Measurements from ENCODE around the gene IFIT2.
"Not testable (repeated sequence)": the region's sequence is repeated elsewhere in the genome, so short reads cannot be mapped to it uniquely, and the experiment has no call there.

IFIT2 gene

GRCh38 chr10:89281606-89282395 lies 20.0 kb upstream of the IFIT2 start:
- DNase-seq (ENCODE audit: insufficient read length) = no peak
- no peak for FAIRE-seq
- TF ChIP-seq POLR2AphosphoS5 (IDR thresholded peaks at IDR 0.05; ENCODE audit: low read depth, low read length) = no peak
- no peak for TF ChIP-seq TAF1 (IDR thresholded peaks at IDR 0.05; ENCODE audit: borderline replicate concordance, low read depth, low read length)
- no peak for TF ChIP-seq POLR2A (IDR thresholded peaks at IDR 0.05; ENCODE audit: low read depth, low read length)

DNA sequence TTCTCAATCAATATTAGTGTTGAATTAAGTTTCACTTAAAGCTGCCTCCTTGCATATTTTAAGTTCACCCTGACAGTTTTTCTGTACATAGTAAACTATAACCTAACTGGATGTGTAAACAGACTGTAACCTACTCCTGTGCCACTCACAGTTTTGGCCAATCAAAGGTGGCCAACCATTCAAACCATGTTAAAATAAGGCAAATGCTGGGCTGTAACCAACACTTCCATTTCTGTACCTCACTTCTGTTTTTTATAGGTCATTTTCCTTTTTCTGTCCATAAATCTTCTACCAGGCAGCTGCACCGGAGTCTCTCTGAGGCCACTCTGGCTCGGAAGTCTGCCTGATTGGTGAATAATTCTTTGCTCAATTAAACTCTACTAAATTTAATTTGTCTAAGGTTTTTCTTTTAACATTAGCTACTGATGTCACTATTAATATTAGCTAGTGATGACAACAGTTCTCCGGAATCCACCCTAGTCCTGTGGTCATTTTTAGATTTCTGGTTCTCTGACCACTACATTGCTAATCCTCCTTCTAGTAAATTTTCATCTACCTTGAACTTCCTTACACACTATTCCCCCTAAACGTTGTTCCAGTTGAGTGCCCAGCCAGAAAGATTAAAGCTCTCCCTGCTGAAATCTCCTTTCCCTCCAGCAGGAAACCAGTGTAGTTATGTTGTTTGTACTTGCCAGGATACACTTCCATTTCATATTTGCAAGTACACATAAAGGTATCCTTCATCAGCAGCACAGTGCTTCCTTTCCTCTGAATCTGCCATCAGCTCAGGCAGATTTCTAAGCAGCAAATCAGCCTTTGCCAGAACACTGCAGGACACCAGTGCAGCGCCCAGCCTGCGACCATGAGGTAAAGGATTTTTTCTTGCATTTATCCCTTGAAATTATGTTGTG lies 18.6 kb upstream of the IFIT2 start:
- no peak for FAIRE-seq
- no peak for DNase-seq (ENCODE audit: insufficient read length)
- no peak for TF ChIP-seq TAF1 (IDR thresholded peaks at IDR 0.05; ENCODE audit: borderline replicate concordance, low read depth, low read length)
- TF ChIP-seq POLR2A (IDR thresholded peaks at IDR 0.05; ENCODE audit: low read depth, low read length) = no peak
- TF ChIP-seq POLR2AphosphoS5 (IDR thresholded peaks at IDR 0.05; ENCODE audit: low read depth, low read length) = no peak

GRCh38 chr10:89283936-89284475 lies 17.8 kb upstream of the IFIT2 start:
- FAIRE-seq = no peak
- no peak for TF ChIP-seq POLR2AphosphoS5 (IDR thresholded peaks at IDR 0.05; ENCODE audit: low read depth, low read length)
- TF ChIP-seq POLR2A (IDR thresholded peaks at IDR 0.05; ENCODE audit: low read depth, low read length) = no peak
- no peak for TF ChIP-seq TAF1 (IDR thresholded peaks at IDR 0.05; ENCODE audit: borderline replicate concordance, low read depth, low read length)

DNA sequence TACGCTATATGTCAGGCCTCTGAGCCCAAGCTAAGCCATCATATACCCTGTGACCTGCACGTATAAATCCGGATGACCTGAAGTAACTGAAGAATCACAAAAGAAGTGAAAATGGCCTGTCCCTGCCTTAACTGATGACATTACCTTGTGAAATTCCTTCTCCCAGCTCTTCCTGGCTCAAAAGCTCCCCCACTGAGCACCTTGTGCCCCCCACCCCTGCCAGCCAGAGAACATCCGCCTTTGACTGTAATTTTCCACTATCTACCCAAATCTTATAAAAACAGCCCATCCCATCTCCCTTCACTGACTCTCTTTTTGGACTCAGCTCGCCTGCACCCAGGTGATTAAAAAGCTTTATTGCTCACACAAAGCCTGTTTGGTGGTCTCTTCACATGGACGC lies 17.1 kb upstream of the IFIT2 start:
- not testable (repeated sequence) for DNase-seq (ENCODE audit: insufficient read length); FAIRE-seq

More at GRCh38 chr10:89283936-89284475, 17.8 kb upstream of the IFIT2 start:
- no peak for DNase-seq (ENCODE audit: insufficient read length)

DNA sequence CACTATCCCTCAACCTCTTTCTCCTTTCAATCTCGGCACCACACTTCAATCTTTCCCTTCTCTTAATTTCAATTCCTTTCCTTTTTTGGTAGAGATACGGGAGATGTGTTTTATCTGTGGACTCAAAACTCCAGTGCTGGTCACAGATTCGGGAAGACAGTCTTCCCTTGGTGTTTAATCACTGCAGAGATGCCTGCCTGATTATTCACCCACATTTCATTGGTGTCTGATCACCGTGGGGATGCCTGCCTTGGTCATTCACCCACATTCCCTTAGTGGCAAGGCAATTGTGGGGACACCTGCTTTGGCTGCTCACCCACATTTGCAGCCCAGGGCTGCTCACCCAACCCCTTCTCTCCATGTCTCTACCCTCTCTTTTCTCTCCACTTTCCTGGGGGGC lies 16.5 kb upstream of the IFIT2 start:
- not testable (repeated sequence) for DNase-seq (ENCODE audit: insufficient read length); FAIRE-seq

DNA sequence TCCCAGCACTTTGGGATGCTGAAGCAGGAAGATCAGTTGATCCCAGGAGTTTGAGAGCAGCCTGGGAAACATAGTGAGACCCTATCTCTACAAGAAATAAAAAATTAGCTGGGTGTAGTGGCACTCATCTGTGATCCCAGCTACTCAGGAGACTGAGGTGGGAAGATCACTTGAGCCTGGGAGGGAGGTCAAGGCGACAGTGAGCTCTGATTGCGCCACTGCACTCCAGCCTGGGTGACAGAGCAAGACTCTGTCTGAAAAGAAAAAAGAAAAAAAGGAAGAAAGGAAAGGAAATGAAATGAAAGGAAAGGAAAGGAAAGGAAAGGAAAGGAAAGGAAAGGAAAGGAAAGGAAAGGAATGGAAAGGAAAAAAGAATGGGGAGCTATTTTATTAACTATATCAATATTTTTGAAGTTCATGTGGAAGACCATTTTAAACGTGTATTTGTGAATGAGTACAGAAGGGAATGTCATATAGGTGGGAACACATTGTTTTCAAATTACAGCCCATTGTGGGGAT lies 7.1 kb upstream of the IFIT2 start:
- DNase-seq (ENCODE audit: insufficient read length) (no peak), FAIRE-seq (no peak)
- no peak for TF ChIP-seq TAF1 (IDR thresholded peaks at IDR 0.05; ENCODE audit: borderline replicate concordance, low read depth, low read length)
- TF ChIP-seq POLR2AphosphoS5 (IDR thresholded peaks at IDR 0.05; ENCODE audit: low read depth, low read length) = no peak
- no peak for TF ChIP-seq POLR2A (IDR thresholded peaks at IDR 0.05; ENCODE audit: low read depth, low read length)

DNA sequence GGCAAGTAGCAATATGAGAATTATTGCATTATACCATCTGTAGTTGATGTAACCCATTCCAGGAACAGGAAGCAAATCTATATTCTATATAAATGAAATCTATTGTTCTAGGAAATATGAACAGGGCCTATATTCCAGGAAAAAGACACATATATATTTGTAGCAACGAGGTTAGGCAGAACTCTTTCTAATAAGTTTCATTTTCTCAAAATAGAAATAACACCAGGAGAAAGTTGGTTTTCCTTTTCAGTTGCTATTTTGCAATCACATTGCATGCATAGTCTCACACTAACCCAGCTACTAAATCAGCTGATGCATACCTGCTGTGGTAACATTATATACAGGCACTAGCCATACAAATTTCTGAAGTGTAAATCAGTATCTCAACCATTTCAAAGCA lies 6.2 kb upstream of the IFIT2 start:
- no peak for DNase-seq (ENCODE audit: insufficient read length)
- no peak for FAIRE-seq
- TF ChIP-seq TAF1 (IDR thresholded peaks at IDR 0.05; ENCODE audit: borderline replicate concordance, low read depth, low read length) = no peak
- TF ChIP-seq POLR2AphosphoS5 (IDR thresholded peaks at IDR 0.05; ENCODE audit: low read depth, low read length) = no peak
- TF ChIP-seq POLR2A (IDR thresholded peaks at IDR 0.05; ENCODE audit: low read depth, low read length) = no peak

DNA sequence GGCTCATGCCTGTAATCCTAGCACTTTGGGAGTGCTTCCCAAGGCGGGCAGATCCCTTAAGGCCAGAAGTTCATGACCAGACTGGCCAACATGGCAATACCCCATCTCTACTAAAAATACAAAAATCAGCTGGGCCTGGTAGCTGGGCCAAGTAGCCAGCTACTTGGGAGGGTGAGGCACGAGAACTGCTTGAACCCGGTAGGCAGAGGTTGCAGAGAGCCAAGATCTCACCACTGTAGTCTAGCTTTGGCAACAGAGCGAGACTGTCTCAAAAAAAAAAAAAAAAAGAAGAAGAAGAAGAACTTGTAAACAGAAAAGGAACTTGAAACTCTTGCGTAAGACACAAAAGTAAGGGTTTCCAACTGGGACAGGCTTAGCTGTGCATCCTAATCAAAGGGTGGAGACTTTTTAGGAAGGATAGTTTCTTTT lies 5.6 kb upstream of the IFIT2 start:
- FAIRE-seq = no peak
- no peak for TF ChIP-seq POLR2A (IDR thresholded peaks at IDR 0.05; ENCODE audit: low read depth, low read length)
- no peak for TF ChIP-seq POLR2AphosphoS5 (IDR thresholded peaks at IDR 0.05; ENCODE audit: low read depth, low read length)
- no peak for TF ChIP-seq TAF1 (IDR thresholded peaks at IDR 0.05; ENCODE audit: borderline replicate concordance, low read depth, low read length)
- no peak for DNase-seq (ENCODE audit: insufficient read length)

DNA sequence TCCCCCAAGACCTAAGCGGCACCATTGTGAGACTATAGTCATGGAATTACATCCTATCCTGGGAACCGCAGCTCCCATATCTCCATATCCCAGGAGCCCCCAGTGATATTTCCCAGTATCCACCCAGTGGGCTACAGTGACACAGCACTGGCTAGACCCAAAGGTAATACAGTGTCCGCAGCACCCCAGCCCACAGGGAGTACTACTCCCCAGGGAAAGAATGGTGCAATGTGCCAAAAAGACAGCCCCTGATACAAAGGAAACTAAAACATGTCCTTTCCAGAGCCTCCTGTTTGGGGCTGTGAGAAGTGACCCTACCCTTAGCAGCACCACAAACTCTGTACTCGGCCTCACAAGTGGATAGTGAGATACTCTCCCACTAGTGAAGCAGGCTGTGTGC lies 4.5 kb upstream of the IFIT2 start:
- no peak for FAIRE-seq

GRCh38 chr10:89297791-89298190 lies 4.1 kb upstream of the IFIT2 start:
- FAIRE-seq = no peak
- TF ChIP-seq POLR2A (IDR thresholded peaks at IDR 0.05; ENCODE audit: low read depth, low read length) (no peak), TAF1 (IDR thresholded peaks at IDR 0.05; ENCODE audit: borderline replicate concordance, low read depth, low read length) (no peak), POLR2AphosphoS5 (IDR thresholded peaks at IDR 0.05; ENCODE audit: low read depth, low read length) (no peak)
- no peak for DNase-seq (ENCODE audit: insufficient read length)

More for the DNA sequence above, 4.5 kb upstream of the IFIT2 start:
- DNase-seq (ENCODE audit: insufficient read length) = no peak
- no peak for TF ChIP-seq POLR2A (IDR thresholded peaks at IDR 0.05; ENCODE audit: low read depth, low read length)
- no peak for TF ChIP-seq TAF1 (IDR thresholded peaks at IDR 0.05; ENCODE audit: borderline replicate concordance, low read depth, low read length)
- TF ChIP-seq POLR2AphosphoS5 (IDR thresholded peaks at IDR 0.05; ENCODE audit: low read depth, low read length) = no peak

- no peak for DNase-seq (ENCODE audit: insufficient read length)
- TF ChIP-seq POLR2AphosphoS5 (IDR thresholded peaks at IDR 0.05; ENCODE audit: low read depth, low read length) (no peak), POLR2A (IDR thresholded peaks at IDR 0.05; ENCODE audit: low read depth, low read length) (no peak), TAF1 (IDR thresholded peaks at IDR 0.05; ENCODE audit: borderline replicate concordance, low read depth, low read length) (no peak)
- FAIRE-seq = no peak
These were observed 2.8 kb upstream of the IFIT2 start for GRCh38 chr10:89299031-89299430.
